ENCODE data around the gene DHRS4L2. TPM values are rescaled to one million over a fixed set of nuclear protein-coding genes. Genes with fewer than 3 reads are reported as not detected.
"Not testable (repeated sequence)": the region's sequence is repeated elsewhere in the genome, so short reads cannot be mapped to it uniquely, and the experiment has no call there.

The DHRS4L2 gene
- total RNA-seq, 1 donor from 2014 or later: 17.1 TPM

DNA sequence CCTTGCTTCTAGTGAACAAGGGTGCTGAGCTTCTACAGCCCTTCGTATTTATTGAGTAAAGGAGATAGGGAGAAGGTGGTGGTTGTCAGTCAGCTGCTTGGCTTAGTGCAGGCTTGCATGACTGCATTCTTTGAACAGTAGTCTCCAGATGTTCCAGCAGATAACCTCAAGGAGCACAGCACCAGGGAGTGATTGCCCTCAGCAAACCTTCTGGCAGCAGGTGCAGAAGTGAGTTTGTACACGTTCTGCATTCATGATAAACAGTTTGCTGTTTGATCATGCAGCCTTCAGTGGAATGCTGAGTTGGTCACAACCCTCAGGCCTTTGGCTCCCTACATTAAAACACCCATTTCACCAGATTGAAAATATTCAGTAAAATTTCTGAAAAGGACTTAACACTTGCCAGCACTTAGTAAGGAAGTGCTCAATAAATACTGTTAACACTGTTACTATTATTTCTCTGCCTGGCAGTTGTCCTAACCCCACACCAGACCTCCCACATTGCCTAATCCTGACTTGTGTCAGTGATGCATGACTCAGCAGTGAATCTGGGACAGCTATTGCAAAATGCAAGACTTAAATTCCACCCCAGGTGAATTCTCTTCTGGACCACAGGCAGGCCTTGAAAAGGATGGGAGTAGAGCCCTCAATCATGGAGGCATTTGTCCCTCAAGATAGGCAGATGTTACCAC lies 44.1 kb downstream of the DHRS4L2 start:
- Mint-ChIP-seq H3K9me3 (peaks cover 4% of the 10 kb centered on the region), H3K4me1 (peaks cover 7% of the 10 kb centered on the region), H3K27me3 (ENCODE audit: low read depth) (peaks cover 14% of the 10 kb centered on the region), H3K4me3 (no peak overlapping the region), H3K27ac (ENCODE audit: unreplicated experiment) (no peak overlapping the region), H3K36me3 (ENCODE audit: low read depth) (no peaks in the 10 kb centered on the region)
- TF ChIP-seq, protein P1, sequence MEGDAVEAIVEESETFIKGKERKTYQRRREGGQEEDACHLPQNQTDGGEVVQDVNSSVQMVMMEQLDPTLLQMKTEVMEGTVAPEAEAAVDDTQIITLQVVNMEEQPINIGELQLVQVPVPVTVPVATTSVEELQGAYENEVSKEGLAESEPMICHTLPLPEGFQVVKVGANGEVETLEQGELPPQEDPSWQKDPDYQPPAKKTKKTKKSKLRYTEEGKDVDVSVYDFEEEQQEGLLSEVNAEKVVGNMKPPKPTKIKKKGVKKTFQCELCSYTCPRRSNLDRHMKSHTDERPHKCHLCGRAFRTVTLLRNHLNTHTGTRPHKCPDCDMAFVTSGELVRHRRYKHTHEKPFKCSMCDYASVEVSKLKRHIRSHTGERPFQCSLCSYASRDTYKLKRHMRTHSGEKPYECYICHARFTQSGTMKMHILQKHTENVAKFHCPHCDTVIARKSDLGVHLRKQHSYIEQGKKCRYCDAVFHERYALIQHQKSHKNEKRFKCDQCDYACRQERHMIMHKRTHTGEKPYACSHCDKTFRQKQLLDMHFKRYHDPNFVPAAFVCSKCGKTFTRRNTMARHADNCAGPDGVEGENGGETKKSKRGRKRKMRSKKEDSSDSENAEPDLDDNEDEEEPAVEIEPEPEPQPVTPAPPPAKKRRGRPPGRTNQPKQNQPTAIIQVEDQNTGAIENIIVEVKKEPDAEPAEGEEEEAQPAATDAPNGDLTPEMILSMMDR (conservative IDR thresholded peaks at IDR 0.05): no peak
- DNase-seq (ENCODE audit: low read depth, low spot score): no peak

DNA sequence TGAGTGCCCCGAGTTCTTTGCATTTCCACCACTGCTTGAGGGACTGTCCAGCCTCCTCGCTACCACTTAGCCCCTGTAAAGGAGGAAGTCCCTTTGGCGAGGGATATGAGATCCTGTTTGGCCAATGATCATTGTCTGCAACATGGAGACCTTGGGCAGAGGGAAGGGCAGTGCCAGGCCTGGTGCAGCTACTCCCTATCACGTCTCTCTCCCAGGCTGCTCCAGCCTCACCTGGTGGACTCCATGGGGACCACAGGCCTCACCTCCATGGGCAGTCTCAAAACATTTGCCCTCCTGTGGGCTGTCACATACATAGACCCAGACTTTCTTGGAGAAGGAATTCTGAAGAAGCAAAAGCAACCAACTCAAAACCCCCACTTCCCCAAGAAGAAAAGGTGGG lies 47.0 kb downstream of the DHRS4L2 start:
- H3K27ac Mint-ChIP-seq (ENCODE audit: unreplicated experiment); H3K9me3 Mint-ChIP-seq; H3K4me1 Mint-ChIP-seq; DNase-seq (ENCODE audit: low read depth, low spot score); H3K36me3 Mint-ChIP-seq (ENCODE audit: low read depth): not testable (repeated sequence)
- peaks cover 14% of the 10 kb centered on the region for H3K27me3 Mint-ChIP-seq (ENCODE audit: low read depth)
- H3K4me3 Mint-ChIP-seq: peak overlapping the region; percentile 82

DNA sequence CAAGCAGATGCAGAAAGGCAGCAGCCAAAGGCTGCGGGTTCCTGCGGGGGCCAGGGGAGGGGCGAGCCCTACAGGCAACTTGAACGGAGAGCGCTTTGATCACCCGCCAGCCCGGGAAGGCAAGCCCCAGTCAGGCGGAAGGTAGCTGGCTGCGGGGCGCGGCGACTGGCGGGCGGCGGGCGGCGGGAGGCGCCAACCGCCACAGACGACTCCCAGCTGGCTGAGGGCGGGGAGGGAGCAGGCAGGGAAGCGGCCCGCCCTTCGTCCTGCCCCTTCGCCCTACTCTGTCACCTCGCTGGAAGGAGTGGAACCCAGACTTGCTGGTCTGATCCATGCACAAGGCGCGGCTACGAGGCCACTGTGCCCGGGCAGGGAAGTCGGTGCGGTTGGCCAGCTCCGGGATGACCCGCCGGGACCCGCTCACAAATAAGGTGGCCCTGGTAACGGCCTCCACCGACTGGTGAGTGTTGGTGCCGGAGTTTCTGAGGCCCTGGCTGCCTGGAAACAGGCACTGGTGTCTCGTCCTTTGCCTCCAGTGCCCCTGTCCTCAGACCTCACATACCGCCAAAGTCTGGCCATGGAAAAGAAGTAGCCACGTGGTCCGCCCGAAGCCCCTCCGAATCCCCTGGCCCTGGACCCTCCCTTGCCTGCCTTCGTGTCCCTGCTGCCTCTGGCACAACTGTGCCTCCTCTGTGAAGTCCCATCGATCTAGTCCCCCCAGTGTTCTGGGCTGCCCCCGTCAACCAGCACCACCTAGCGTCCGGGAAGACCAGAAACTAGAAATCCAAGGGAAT lies 47.6 kb downstream of the DHRS4L2 start:
- TF ChIP-seq, protein P1 (conservative IDR thresholded peaks at IDR 0.05): peak; percentile 79
- Mint-ChIP-seq H3K4me3 (peak overlapping the region; percentile 93), H3K9me3 (peaks cover 2% of the 10 kb centered on the region)

DNA sequence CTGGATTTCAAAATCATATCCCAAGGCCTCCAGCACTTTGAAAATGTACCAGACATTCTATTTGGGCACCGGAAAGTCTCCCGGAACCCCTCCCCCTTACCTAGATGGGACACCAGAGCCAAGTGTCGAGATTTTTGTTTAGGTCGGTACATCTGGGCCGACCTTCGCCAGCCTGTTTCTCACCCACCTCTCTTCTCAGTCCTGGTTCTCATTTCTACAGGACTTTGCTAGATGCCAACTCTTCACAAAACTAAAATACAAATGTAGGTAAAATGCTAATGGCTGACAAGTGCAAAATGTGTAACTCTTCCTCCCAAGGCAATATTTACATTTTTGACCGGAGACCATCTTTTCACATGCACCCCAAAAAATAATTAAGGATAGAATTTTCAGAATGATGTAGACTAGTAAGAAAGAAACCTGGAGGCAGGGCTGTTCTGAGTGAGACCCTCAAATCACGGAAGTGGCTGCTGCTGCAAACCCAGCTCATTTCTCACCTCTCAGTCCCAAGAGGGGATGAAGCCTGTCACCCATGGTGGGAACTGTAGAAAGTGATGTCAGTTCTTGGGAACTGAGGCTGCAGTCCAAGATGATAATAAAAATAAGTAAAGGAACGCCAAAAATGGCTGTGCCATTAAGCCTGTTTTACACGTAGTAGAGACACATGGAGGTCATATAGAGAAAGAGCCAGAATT lies 48.4 kb downstream of the DHRS4L2 start:
- peak overlapping the region; percentile 54 for H3K27ac Mint-ChIP-seq (ENCODE audit: unreplicated experiment)
- DNase-seq (ENCODE audit: low read depth, low spot score); H3K4me1 Mint-ChIP-seq; H3K36me3 Mint-ChIP-seq (ENCODE audit: low read depth); H3K9me3 Mint-ChIP-seq: not testable (repeated sequence)
- peak overlapping the region; percentile 93 for H3K4me3 Mint-ChIP-seq
- TF ChIP-seq, protein P1 (conservative IDR thresholded peaks at IDR 0.05): peak; percentile 3
- H3K27me3 Mint-ChIP-seq (ENCODE audit: low read depth): peaks cover 16% of the 10 kb centered on the region

More for the DNA sequence above, 47.6 kb downstream of the DHRS4L2 start:
- Mint-ChIP-seq H3K27ac (ENCODE audit: unreplicated experiment) (peak overlapping the region; percentile 54), H3K36me3 (ENCODE audit: low read depth) (no peaks in the 10 kb centered on the region), H3K27me3 (ENCODE audit: low read depth) (peaks cover 14% of the 10 kb centered on the region), H3K4me1 (peaks cover 7% of the 10 kb centered on the region)
- DNase-seq (ENCODE audit: low read depth, low spot score): peak; percentile 49

DNA sequence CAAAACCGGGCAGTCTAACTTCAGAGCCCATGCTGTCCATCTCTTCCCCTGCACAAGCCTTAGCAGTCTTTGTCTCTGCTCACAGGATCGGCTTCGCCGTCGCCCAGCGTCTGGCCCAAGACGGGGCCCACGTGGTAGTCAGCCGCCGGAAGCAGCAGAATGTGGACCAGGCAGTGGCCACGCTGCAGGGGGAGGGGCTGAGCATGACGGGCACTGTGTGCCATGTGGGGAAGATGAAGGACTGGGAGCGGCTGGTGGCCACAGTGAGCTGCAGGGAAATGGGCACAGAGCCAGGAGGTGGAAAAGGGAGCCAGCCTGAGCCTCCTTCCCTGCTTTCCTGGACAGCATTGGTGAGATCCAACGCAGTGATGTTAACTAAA lies 48.9 kb downstream of the DHRS4L2 start:
- H3K36me3 Mint-ChIP-seq (ENCODE audit: low read depth): no peaks in the 10 kb centered on the region
- H3K4me1 Mint-ChIP-seq: peaks cover 7% of the 10 kb centered on the region
- DNase-seq (ENCODE audit: low read depth, low spot score): no peak
- peaks cover 20% of the 10 kb centered on the region for H3K27me3 Mint-ChIP-seq (ENCODE audit: low read depth)
- H3K27ac Mint-ChIP-seq (ENCODE audit: unreplicated experiment): no peak overlapping the region
- TF ChIP-seq, protein P1 (conservative IDR thresholded peaks at IDR 0.05): no peak
- no peaks in the 10 kb centered on the region for H3K9me3 Mint-ChIP-seq
- H3K4me3 Mint-ChIP-seq: no peak overlapping the region
